ENCODE data around the gene ENTR1. TPM values are rescaled to one million over a fixed set of nuclear protein-coding genes. Genes with fewer than 3 reads are reported as not detected.
A peak's percentile ranks its signal among the peaks of the same experiment; 100 is the strongest.

The ENTR1 gene
- total RNA-seq, 4 donors from 2014 or later = 26.3 to 55.1 (median 44.0) TPM

DNA sequence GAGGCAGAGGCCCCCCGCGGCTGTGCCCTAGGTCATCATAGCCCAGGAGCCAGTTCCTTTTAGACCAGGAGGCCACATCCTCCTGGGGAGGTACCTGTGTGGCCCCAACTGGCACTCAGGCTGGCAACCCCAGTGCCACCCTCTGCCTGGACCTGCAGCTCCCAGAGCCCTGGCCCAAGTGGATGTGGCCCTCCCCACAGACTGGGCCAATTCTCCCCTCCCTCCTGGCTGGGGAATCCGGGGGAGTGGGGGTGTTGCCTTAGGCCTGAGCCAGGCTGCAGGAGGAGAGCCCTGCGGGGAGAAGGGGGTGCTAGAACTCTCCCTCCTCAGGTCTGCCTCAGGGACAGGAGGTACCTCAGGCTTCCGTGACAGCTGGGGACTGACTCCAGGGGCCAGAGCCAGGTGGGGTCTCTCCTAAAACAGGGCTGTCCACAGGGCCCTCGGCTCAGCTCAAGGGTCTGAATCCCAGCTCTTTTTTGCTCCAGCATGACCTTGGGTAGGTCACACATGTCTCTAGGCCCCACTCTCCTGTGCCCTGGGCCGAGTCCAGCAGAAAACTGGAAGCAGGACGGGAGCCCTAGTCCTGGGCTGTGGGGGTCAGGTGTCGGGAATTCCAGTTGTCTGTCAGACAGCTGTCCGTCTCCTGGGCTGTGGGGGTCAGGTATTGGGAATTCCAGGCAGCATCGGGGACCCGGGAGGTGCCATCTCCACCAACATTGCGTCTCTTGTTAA is 56.5 kb downstream of the ENTR1 start:
- TF ChIP-seq POLR2A (IDR thresholded peaks at IDR 0.05) (no peak), EP300 (IDR thresholded peaks at IDR 0.05) (no peak), POLR2AphosphoS5 (IDR thresholded peaks at IDR 0.05) (no peak)
- TF ChIP-seq, protein P1, sequence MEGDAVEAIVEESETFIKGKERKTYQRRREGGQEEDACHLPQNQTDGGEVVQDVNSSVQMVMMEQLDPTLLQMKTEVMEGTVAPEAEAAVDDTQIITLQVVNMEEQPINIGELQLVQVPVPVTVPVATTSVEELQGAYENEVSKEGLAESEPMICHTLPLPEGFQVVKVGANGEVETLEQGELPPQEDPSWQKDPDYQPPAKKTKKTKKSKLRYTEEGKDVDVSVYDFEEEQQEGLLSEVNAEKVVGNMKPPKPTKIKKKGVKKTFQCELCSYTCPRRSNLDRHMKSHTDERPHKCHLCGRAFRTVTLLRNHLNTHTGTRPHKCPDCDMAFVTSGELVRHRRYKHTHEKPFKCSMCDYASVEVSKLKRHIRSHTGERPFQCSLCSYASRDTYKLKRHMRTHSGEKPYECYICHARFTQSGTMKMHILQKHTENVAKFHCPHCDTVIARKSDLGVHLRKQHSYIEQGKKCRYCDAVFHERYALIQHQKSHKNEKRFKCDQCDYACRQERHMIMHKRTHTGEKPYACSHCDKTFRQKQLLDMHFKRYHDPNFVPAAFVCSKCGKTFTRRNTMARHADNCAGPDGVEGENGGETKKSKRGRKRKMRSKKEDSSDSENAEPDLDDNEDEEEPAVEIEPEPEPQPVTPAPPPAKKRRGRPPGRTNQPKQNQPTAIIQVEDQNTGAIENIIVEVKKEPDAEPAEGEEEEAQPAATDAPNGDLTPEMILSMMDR (IDR thresholded peaks at IDR 0.05) = no peak
- peaks cover 0 to 52% of the 10 kb centered on the region in 2 donors for H3K36me3 ChIP-seq
- H3K27me3 ChIP-seq = no peaks in the 10 kb centered on the region
- H3K9me3 ChIP-seq = no peaks in the 10 kb centered on the region
- no peak overlapping the region for H3K4me3 ChIP-seq
- H3K27ac ChIP-seq = peak overlapping the region in 3 of 4 donors; percentile 69 to 81 (median 81)
- WGBS, 2 donors (ENCODE audit: low coverage in 1 of 2) = 53% methylated on average over 3 of the region's 13 CpGs; no CpG with 5 or more reads in 1 of the 2 donors
- ATAC-seq = no peak
- peaks cover 0 to 26% (median 8%) of the 10 kb centered on the region in 3 donors for H3K4me1 ChIP-seq

DNA sequence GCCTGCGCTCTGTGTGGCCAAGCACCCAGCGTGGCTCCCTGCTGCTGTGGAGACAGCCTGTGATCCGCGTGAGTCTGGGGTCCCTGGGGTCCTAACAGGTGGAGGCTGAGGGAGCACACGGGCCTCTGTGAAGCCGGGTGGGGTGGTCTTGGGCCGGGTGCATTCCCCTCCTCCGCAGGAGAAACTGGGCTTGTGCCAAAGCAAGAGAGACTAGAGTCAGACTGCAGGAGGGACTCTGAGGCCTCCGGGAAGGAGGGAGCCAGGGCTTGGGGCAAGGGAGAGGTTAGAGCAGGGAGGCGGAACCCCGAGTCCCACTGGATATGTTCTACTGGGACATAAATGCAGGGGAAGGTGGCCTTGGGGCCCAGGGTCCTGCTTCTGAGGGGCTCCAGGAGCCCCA is 57.3 kb downstream of the ENTR1 start:
- no peak for ATAC-seq
- H3K36me3 ChIP-seq = peaks cover 0 to 47% of the 10 kb centered on the region in 2 donors
- peaks cover 0 to 26% (median 8%) of the 10 kb centered on the region in 3 donors for H3K4me1 ChIP-seq
- H3K4me3 ChIP-seq = no peak overlapping the region
- no peaks in the 10 kb centered on the region for H3K27me3 ChIP-seq
- H3K9me3 ChIP-seq = no peaks in the 10 kb centered on the region
- no CpG with 5 or more reads among the region's 11 CpGs for WGBS, 2 donors (ENCODE audit: low coverage in 1 of 2)
- peak overlapping the region in 2 of 4 donors; percentile 69 to 81 for H3K27ac ChIP-seq
- TF ChIP-seq, protein P1 (IDR thresholded peaks at IDR 0.05) = no peak
- TF ChIP-seq POLR2A (IDR thresholded peaks at IDR 0.05) (no peak), POLR2AphosphoS5 (IDR thresholded peaks at IDR 0.05) (no peak), EP300 (IDR thresholded peaks at IDR 0.05) (no peak)

DNA sequence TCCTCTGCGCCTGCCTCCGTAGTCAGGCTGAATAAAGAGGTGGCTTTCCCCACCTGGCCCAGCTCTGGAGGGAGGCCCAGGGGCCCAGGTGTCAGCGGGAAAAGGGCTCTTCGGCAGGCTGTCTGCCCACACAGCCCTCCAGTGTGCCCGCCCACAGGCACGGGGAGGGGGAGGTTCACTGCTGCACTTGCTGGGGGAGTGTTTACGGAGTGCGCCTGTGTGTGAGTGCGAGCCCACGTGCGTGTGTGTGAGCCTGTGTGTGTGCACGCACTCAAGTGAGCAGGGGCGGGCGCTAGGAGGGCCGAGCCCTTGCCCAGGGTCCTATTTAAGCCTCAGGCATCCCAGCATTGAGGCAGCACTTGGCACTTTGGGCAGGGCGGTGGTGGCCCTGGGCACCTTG is 57.7 kb downstream of the ENTR1 start:
- ATAC-seq = no peak
- H3K4me3 ChIP-seq = no peak overlapping the region
- TF ChIP-seq, protein P1 (IDR thresholded peaks at IDR 0.05) = no peak
- TF ChIP-seq EP300 (IDR thresholded peaks at IDR 0.05) (no peak), POLR2AphosphoS5 (IDR thresholded peaks at IDR 0.05) (no peak), POLR2A (IDR thresholded peaks at IDR 0.05) (no peak)

More for the DNA sequence above, 57.7 kb downstream of the ENTR1 start:
- Histone ChIP-seq H3K9me3 (no peaks in the 10 kb centered on the region), H3K27me3 (no peaks in the 10 kb centered on the region), H3K27ac (no peak overlapping the region), H3K4me1 (peaks cover 0 to 26% (median 8%) of the 10 kb centered on the region in 3 donors), H3K36me3 (peaks cover 0 to 43% of the 10 kb centered on the region in 2 donors)
- WGBS, 2 donors (ENCODE audit: low coverage in 1 of 2) = 76% methylated on average over 4 of the region's 16 CpGs; no CpG with 5 or more reads in 1 of the 2 donors

Other genes with a start within 250 kb of the ENTR1 start
- not detected for gene LHX3, start 205.5 kb downstream of the ENTR1 start, total RNA-seq
- gene QSOX2, start 164.8 kb downstream of the ENTR1 start, total RNA-seq = 1 to 10 TPM; 3.4 to 7.2 (median 5.2) TPM
- gene CCDC187, start 106.5 kb downstream of the ENTR1 start, total RNA-seq = not detected
- gene GPSM1, start 83.1 kb downstream of the ENTR1 start, total RNA-seq = 10 to 100 TPM in 3 of 4 donors, 1 to 10 TPM in 1; 10.0 to 14.9 (median 13.0) TPM
- 10 to 100 TPM in 3 of 4 donors, 1 to 10 TPM in 1; 8.4 to 23.7 (median 15.7) TPM for gene DNLZ, start 46.9 kb downstream of the ENTR1 start, total RNA-seq
- 1 to 10 TPM; 1.3 to 2.3 (median 1.8) TPM for gene CARD9, start 36.9 kb downstream of the ENTR1 start, total RNA-seq
- 1 to 10 TPM; 3.5 to 8.4 (median 5.5) TPM for gene SNAPC4, start 10.4 kb downstream of the ENTR1 start, total RNA-seq
- 10 to 100 TPM; 36.4 to 59.3 (median 39.8) TPM for gene PMPCA, start within 50 bp of the ENTR1 start, total RNA-seq
- 10 to 100 TPM in 2 of 4 donors, 1 to 10 TPM in 2; 7.2 to 13.1 (median 10.0) TPM for gene INPP5E, start 29.2 kb upstream of the ENTR1 start, total RNA-seq
- 10 to 100 TPM; 35.5 to 71.0 (median 50.5) TPM for gene SEC16A, start 72.4 kb upstream of the ENTR1 start, total RNA-seq
- gene NOTCH1, start 135.4 kb upstream of the ENTR1 start, total RNA-seq = 10 to 100 TPM; 31.1 to 72.1 (median 44.0) TPM